HEK293T (cell line): ENCODE results near the gene GPS1.

Source experiments
- BHLHE40 ChIP-seq: fragments of 450-650 bp; IDR thresholded peaks from 2 replicates; pipeline ENCODE4 v1.6.1; 2016; ENCODE audit warnings: mild to moderate bottlenecking, moderate library complexity, borderline replicate concordance
- CTBP1 ChIP-seq: fragments of 450-650 bp; IDR thresholded peaks from 2 replicates; pipeline ENCODE4 v1.6.1; 2016; ENCODE audit warnings: borderline replicate concordance
- ELF4 ChIP-seq: fragments of 450-650 bp; IDR thresholded peaks from 2 replicates; pipeline ENCODE4 v1.6.1; 2017; ENCODE audit warnings: antibody characterized with exemption
- FOXA1 ChIP-seq: fragments of 450-650 bp; IDR thresholded peaks from 2 replicates; pipeline ENCODE4 v1.6.1; 2016; ENCODE audit warnings: mild to moderate bottlenecking
- FOXK2 ChIP-seq: fragments of 450-650 bp; IDR thresholded peaks from 2 replicates; pipeline ENCODE4 v1.6.1; 2016; ENCODE audit warnings: mild to moderate bottlenecking
- FOXM1 ChIP-seq: fragments of 450-650 bp; IDR thresholded peaks from 2 replicates; pipeline ENCODE4 v1.6.1; 2017; ENCODE audit warnings: mild to moderate bottlenecking, borderline replicate concordance
- SP1 ChIP-seq: fragments of 450-650 bp; IDR thresholded peaks from 2 replicates; pipeline ENCODE4 v1.6.1; 2017
- TARDBP ChIP-seq: fragments of 450-650 bp; IDR thresholded peaks from 2 replicates; pipeline ENCODE4 v1.6.1; 2016

DNA sequence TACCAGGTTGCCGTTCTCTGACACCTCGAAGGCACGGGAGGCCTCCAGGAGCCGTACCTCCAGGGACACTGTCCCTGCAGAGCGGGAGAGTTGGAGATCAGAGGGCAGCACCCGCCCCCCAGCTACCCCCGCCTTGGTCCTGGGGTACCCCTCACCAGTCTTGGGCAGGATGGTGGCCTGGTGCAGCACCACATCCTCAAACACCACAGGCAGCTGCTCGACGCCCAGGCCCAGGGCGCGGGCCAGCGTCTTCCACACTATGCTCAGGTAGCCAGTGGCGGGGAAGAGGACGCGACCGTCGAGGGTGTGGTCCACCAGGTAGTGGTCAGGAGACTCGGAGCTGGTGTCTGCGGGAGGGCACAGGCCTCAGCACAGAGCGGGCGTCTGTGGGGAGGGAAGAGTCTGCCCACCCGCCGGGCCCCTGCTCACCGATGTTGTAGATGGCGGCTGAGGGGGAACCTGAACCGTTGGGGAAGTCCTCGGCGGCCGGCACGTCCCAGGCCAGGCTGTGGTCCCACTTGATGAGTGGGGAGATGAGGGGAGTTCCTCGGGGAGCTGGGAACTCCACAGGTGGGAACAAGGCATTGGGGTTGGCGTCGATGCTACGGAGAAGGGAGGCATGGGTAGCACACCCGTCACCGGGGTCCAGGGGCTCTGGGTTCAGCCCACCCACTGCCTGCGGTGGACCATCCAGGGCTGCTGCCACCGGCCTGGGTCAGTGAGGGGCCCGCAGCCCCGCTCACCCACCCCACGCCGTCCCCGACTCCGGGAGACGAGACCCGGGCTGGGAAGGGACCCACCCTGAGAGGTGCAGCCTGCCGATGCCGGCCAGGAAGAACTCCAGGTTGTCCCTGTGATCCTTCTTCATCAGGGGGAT is 36.5 kb downstream of the GPS1 start:
- no peak for TF ChIP-seq CTBP1
- no peak for TF ChIP-seq TARDBP
- TF ChIP-seq FOXK2 = no peak
- no peak for TF ChIP-seq SP1
- TF ChIP-seq FOXM1 = no peak
- TF ChIP-seq FOXA1 = no peak
- TF ChIP-seq ELF4 = no peak
- no peak for TF ChIP-seq BHLHE40
